AG09309 (cell line): ENCODE measurements around the gene EDN2.

ENCODE experiments used
- DNase-seq: peaks from one replicate; pipeline ENCODE4 v3.0.0-alpha.2; 2010; ENCODE audit warnings: low read depth
- H3K4me3 ChIP-seq: 2 replicates; pipeline ENCODE4 v1.5.1; 2011; ENCODE audit warnings: mild to moderate bottlenecking, low read depth, low read length, moderate library complexity; ENCODE audit not compliant: control insufficient read depth
- TF ChIP-seq, protein P1 (sequence below): IDR thresholded peaks from 2 replicates; pipeline ENCODE4 v1.5.1; 2011; ENCODE audit warnings: mild to moderate bottlenecking, low read depth, low read length, inconsistent platforms; ENCODE audit not compliant: insufficient read depth, control insufficient read depth; ENCODE audit errors: missing control alignments

Gene EDN2

DNA sequence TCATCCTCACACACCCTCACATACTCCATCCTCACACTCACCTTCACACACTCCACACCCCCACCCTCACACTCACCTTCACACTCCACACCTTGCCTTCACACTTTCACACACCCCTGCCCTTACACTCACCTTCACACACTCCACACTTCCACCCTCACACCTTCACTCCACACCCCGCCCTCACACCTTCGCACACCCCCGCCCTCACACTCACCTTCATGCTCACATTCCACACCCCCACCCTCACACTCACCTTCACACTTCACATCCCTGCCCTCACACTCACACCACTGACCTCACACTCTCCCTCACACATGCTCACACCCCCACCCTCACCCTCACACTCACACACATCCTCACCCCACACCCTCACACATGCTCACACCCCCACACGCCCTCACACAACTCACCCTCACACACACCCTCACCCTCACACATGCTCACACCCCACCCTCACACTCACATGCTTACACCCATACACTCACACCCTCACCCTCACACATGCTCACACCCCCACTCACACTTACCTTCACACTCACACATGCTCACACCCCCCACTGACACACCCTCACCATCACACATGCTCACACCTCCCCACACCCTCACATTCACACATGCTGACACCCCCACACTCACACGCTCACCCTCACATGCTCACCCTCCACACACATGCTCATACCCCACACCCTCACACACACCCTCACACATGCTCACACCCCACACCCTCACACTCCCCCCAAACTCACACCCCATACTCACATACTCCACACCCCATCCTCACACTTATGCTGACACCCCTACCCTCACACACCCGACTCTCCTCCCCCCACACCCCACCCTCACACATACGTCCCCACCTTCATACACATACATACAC, 44.5 kb upstream of the EDN2 start:
- H3K4me3 ChIP-seq, result no peak overlapping the region
- TF ChIP-seq, protein P1, sequence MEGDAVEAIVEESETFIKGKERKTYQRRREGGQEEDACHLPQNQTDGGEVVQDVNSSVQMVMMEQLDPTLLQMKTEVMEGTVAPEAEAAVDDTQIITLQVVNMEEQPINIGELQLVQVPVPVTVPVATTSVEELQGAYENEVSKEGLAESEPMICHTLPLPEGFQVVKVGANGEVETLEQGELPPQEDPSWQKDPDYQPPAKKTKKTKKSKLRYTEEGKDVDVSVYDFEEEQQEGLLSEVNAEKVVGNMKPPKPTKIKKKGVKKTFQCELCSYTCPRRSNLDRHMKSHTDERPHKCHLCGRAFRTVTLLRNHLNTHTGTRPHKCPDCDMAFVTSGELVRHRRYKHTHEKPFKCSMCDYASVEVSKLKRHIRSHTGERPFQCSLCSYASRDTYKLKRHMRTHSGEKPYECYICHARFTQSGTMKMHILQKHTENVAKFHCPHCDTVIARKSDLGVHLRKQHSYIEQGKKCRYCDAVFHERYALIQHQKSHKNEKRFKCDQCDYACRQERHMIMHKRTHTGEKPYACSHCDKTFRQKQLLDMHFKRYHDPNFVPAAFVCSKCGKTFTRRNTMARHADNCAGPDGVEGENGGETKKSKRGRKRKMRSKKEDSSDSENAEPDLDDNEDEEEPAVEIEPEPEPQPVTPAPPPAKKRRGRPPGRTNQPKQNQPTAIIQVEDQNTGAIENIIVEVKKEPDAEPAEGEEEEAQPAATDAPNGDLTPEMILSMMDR, result no peak
- no peak for DNase-seq

DNA sequence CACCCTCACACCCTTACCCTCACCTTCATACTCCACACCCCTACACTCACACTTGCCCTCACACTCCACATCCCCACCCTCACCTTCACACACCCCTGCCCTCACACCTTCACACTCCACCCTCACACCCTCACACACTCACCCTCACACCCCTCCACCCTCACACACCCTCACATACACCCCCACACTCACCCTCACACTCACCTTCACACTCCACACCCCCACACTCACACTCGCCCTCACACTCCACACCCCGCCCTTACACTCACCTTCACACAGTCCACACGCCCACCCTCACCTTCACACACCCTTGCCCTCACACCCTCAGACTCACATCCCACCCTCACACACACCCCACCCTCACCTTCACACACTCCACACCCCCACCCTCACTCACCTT, 43.6 kb upstream of the EDN2 start:
- no peak for DNase-seq
- no peak overlapping the region for H3K4me3 ChIP-seq
- TF ChIP-seq, protein P1, result no peak

DNA sequence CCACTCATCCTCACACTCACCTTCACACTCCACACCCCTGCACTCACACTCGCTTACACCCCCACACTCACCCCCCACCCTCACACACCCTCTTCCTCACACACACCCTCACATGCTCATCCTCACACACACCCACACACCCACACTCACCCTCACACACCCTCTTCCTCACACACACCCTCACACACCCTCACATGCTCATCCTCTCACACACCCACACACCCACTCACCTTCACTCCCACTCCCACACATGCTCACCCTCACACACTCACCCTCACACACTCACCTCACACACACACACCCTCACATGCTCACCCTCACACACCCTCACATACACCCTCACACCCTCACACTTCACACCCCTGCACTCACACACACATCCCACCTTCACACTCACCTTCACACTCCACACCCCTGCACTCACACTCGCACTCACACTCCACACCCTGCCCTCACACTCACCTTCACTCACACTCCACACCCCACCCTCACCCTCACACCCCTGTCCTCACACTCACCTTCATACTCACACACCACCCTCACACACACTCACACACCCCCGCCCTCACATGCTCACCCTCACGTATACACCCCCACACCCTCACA, 42.6 kb upstream of the EDN2 start:
- no peak for DNase-seq
- H3K4me3 ChIP-seq, result no peak overlapping the region
- TF ChIP-seq, protein P1, result no peak

DNA sequence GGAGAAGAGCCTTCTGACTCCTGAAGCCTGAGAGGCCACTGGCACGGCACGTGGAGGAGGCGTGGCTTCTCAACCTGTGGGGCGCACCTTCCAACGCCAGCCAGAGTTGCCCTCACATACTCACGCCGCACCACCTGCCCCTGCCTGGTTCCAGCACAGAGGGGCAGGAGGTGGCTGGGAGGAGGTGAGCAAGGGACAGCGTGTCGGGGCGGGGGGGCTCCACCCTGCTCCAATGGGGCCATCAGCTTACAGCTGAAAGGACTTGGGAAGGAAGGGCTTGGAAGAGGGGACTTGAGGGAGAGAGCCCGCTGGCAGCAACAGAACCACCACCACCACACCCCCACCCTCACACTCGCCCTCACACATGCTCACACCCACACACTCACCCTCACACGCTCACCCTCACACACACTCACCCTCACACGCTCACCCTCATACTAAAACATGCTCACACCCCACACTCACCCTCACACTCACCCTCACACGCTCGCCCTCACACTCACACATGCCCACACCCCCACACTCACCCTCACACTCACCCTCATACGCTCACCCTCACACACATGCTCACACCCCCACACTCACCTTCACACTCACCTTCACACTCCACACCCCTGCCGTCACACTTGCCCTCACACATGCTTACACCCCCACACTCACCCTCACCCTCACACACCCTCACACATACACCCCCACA, 41.6 kb upstream of the EDN2 start:
- TF ChIP-seq, protein P1, result no peak
- H3K4me3 ChIP-seq, result no peak overlapping the region
- DNase-seq, result no peak

DNA sequence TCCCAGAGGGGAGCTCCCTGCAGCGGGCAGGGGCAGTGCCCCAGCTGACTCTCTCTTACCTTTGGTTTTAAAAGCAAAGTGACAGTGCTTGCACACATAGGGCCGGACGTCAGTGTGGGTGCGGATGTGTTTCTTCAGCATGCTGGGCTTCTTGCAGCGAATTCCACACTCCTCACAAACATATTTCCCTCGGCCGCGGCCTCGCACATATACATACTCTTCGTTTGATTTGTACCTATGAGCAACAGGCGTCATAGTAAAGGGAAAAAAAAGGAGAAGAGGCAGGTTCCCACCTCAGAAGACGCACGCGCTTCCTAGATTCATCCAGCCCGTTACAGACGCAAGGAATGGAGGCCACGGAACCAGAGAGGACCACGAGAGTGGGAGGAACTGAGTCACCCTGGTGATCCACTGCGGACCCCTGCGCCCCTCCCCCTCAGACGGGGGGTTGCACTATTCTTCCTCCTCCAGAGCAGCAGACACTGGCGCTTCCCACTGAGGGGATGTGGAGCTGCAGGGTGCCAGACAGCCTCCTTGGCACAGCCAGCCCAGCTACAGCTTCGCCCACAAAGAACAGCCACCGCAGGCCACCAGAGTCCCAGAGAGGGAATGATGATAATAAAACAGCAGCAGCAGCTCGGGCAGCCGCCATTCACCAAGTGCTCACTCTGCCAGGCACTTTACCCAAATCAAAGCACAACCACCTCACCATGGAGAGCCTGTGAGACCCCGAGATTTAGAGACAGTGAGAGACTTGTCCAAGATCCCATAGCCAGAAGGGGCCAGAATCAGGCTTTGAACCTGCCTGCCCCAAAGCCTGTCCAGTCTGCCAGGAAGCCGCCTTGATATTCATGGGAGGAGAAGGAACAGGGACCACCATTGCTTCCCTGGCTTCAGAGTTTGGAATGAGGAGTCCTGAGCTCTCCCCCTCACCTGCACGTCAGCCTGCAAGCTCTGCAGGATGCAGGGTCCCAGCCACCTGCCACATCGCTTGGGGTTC, 40.5 kb upstream of the EDN2 start:
- no peak for DNase-seq

More for the DNA sequence above, 40.5 kb upstream of the EDN2 start:
- no peak overlapping the region for H3K4me3 ChIP-seq
- TF ChIP-seq, protein P1, result no peak
